Activated T-helper 1 cell treated with anti-CD3 and anti-CD28 coated beads, Interleukin-2, amount 50 U/mL, for 16 hours (primary cell): Measurements from ENCODE around the gene MACROD2.

Source experiments
- DNase-seq, 2 donors: peaks; one replicate each; pipeline ENCODE4 v3.0.0-alpha.2; 2020; ENCODE audit warnings: low read depth in 1 of 2, low spot score in 1 of 2

The MACROD2 gene

GRCh38 chr20:14570811-14571210 is 575.5 kb downstream of the MACROD2 start:
- DNase-seq, result no peak

- DNase-seq, result no peak
Measured at GRCh38 chr20:14573676-14574075, 578.4 kb downstream of the MACROD2 start.

GRCh38 chr20:14576196-14576877 is 581.0 kb downstream of the MACROD2 start:
- DNase-seq, result no peak

- DNase-seq, result no peak
Measured at GRCh38 chr20:14580418-14581074, 585.2 kb downstream of the MACROD2 start.

GRCh38 chr20:14581731-14582130 is 586.4 kb downstream of the MACROD2 start:
- no peak for DNase-seq

- no peak for DNase-seq
Measured at GRCh38 chr20:14582855-14583254, 587.5 kb downstream of the MACROD2 start.

GRCh38 chr20:14583413-14583812 is 588.1 kb downstream of the MACROD2 start:
- DNase-seq, result no peak

GRCh38 chr20:14589383-14589782 is 594.1 kb downstream of the MACROD2 start:
- no peak for DNase-seq

- DNase-seq, result no peak
Measured at GRCh38 chr20:14595051-14595450, 599.7 kb downstream of the MACROD2 start.

GRCh38 chr20:14597206-14597715 is 601.9 kb downstream of the MACROD2 start:
- DNase-seq, result no peak

- no peak for DNase-seq
Measured at GRCh38 chr20:14599613-14600012, 604.3 kb downstream of the MACROD2 start.

GRCh38 chr20:14600527-14600926 is 605.2 kb downstream of the MACROD2 start:
- DNase-seq, result no peak

GRCh38 chr20:14604143-14604542 is 608.8 kb downstream of the MACROD2 start:
- DNase-seq, result no peak

- no peak for DNase-seq
Measured at GRCh38 chr20:14609328-14610221, 614.3 kb downstream of the MACROD2 start.

GRCh38 chr20:14611479-14611878 is 616.2 kb downstream of the MACROD2 start:
- no peak for DNase-seq

GRCh38 chr20:14612391-14612790 is 617.1 kb downstream of the MACROD2 start:
- no peak for DNase-seq

GRCh38 chr20:14616003-14616402 is 620.7 kb downstream of the MACROD2 start:
- no peak for DNase-seq

GRCh38 chr20:14617123-14617522 is 621.8 kb downstream of the MACROD2 start:
- DNase-seq, result no peak

- DNase-seq, result no peak
Measured at GRCh38 chr20:14619411-14619810, 624.1 kb downstream of the MACROD2 start.

- no peak for DNase-seq
Measured at GRCh38 chr20:14622796-14623195, 627.5 kb downstream of the MACROD2 start.

- DNase-seq, result no peak
Measured at GRCh38 chr20:14631011-14631410, 635.7 kb downstream of the MACROD2 start.

GRCh38 chr20:14632906-14633305 is 637.6 kb downstream of the MACROD2 start:
- no peak for DNase-seq
